Epithelial cell of esophagus (primary cell): ENCODE measurements around the gene C11orf16.
"Not testable (repeated sequence)": the region's sequence is repeated elsewhere in the genome, so short reads cannot be mapped to it uniquely, and the experiment has no call there.

Source experiments
- DNase-seq: peaks from one replicate; pipeline ENCODE4 v3.0.0; 2010; ENCODE audit warnings: low read depth
- H3K4me3 ChIP-seq: 2 replicates; pipeline ENCODE4 v1.5.1; 2011; ENCODE audit warnings: mild to moderate bottlenecking, low read length, control low read depth
- TF ChIP-seq, protein P1 (sequence below): IDR thresholded peaks from 2 replicates; pipeline ENCODE4 v1.5.1; 2011; ENCODE audit warnings: low read depth, mild to moderate bottlenecking, low read length, control low read depth, inconsistent platforms; ENCODE audit not compliant: insufficient read depth; ENCODE audit errors: missing control alignments

Gene C11orf16, protein sequence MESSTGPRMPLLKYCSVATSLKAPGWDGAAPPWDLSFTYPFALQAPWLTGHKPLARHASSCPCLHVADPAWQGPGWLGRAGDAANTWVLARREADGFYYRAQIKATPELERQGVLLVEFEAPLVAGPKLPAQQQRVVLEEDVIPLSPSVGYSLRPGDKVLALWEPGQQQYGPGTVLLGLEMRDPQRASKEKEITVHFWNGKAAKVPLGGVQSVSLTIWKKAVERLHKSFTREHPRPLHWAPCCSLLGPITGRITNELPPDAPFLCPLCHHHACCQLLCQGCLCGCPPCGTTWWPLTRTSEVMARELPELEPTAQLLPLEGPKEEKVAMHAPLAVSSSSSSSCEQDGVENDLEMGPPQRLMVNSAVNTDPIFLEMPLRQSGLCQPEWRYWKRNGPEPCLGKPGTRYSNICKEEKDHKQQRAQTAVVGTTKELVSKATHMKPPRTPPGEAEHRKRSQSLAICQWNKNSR

DNA sequence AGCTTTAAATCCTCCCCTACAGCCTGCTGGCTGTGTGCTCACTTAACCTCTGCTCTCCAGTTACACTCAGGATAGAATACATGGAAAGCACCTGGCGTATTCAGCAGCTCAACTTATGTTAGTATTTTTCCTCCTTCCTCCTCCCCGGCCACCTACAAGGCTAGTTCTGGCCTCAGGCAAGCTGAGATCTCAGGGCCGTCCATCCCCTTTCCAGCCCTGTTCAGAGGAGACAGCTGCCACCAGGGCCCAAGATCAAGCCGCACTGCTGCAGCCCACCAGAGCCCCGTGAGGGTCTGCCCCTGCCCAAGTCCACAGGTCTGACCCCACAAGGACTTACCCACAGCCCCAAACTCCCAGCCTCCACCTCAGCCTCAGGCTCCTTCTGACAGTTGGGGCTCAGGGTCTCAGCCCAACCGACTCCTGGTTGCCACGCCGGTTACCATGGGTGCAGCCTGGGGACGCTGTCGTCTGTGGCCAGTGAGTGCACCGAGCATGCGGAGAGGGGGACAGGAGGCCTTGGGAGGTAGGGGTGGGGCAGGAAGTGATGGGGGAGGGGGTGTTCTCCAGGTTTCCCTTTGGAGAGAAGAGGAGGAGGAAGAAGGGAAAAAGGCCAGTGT lies at the start of gene C11orf16:
C11orf16 (minus strand) TSS at position 384 of the 617 bp plus-strand sequence. CDS start 639 bp downstream, outside the sequence.
- TF ChIP-seq, protein P1, sequence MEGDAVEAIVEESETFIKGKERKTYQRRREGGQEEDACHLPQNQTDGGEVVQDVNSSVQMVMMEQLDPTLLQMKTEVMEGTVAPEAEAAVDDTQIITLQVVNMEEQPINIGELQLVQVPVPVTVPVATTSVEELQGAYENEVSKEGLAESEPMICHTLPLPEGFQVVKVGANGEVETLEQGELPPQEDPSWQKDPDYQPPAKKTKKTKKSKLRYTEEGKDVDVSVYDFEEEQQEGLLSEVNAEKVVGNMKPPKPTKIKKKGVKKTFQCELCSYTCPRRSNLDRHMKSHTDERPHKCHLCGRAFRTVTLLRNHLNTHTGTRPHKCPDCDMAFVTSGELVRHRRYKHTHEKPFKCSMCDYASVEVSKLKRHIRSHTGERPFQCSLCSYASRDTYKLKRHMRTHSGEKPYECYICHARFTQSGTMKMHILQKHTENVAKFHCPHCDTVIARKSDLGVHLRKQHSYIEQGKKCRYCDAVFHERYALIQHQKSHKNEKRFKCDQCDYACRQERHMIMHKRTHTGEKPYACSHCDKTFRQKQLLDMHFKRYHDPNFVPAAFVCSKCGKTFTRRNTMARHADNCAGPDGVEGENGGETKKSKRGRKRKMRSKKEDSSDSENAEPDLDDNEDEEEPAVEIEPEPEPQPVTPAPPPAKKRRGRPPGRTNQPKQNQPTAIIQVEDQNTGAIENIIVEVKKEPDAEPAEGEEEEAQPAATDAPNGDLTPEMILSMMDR, result no peak
- H3K4me3 ChIP-seq, result no peak within 1 kb of the TSS
- DNase-seq, result no peak

DNA sequence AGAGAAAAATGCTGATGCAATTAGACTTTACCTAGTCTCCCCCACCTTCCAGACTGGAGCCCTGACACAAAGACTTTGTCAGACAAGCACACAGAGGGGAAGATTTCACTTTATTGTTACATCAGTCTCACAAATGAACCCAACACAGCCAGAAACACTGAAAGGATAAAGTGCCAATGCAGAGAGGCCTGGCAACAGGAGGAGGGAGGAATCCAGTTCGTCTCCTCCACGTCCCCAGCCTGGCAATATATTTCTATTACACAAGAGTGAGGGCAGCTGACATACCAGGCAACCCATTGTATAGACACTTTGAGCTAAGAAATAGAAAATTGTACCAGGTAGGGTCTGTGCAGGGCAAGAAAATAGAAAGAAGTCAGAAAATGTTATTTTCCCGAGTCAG lies 47.7 kb upstream of the C11orf16 start:
- H3K4me3 ChIP-seq, result no peak overlapping the region
- TF ChIP-seq, protein P1, result no peak
- DNase-seq, result no peak

DNA sequence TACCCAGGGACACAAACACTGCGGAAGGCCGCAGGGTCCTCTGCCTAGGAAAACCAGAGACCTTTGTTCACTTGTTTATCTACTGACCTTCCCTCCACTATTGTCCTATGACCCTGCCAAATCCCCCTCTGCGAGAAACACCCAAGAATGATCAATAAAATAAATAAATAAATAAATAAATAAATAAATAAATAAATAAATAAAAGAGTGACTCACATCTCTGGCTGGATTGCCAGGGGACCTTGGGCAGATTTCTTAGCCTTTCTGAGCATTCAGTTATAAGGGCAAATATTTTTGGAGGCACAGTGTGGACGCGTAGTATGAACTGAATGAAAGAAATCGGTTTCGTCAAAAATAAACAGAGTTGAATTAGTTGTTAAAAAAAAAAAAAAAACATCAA lies 46.6 kb upstream of the C11orf16 start:
- DNase-seq, H3K4me3 ChIP-seq: not testable (repeated sequence)

DNA sequence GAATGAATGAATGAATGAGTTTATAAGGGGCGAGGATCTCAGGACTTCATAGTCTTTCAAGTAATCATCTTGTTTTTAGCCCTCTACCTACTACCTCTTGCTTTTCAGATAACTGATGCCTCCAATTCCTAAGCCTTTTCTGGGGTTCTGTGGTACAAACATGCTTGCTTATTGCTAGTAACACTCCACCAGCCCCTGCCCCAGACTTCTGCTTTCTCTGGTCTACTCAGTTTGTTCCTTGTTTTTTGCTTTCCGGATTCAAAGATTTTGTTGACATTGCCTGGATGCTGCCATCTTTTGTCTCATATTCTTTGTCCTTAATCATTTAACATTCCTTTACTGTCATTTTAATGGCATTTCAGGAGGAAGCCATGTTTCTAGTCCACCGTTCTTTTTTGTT lies 40.4 kb upstream of the C11orf16 start:
- no peak for DNase-seq
- no peak overlapping the region for H3K4me3 ChIP-seq
- TF ChIP-seq, protein P1, result no peak

DNA sequence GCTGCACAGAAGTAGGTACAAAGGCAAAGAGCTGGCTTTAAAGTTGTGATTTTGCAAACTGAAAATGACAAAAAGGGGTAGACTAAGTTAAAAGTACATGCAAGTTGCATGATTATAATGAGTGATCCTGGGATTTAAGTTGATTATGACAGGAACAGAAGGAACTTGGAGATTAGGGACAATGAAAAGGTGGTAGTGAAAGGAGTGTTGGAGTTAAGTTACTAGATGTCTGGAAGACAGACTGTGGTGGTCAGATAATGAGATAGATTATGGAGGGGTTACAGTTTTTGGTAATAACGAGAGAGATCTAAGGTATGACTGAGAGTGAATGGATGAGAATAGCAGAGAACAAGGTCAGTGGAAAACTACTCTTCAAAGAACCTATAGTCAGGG lies 39.2 kb upstream of the C11orf16 start:
- TF ChIP-seq, protein P1, result no peak
- no peak overlapping the region for H3K4me3 ChIP-seq
- DNase-seq, result no peak

DNA sequence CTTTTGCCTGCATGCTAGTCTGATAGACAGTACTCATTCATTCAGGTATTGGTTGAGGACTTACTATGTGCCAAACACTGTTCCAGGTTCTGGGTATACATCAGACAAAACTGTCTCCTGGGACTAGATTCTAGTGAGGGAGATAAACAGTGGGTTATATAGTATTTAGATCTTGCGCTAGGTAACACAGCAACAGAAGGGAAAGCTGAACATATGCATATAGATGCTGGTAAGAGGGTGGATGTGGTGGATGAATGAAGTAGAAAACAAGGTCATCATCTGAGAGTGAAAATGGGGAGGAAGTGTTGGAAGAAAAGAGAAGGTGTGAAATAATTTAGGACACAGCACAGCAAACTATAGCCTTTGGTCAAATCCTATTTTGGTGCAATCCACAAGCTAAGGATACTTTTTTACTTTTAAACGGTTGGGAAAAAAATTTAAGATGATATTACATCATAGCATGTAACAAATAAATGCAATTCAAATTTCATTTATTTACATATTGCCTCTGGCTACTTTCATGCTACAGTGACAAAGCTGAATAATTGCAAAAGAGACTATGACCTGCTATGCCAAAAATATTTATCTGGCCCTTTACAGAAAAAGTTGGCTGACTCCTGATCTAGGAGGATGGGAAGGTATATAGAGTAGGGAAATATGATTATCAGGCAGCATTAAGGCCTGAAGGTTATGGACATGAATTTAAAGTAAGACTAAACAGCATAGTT lies 38.6 kb upstream of the C11orf16 start:
- no peak overlapping the region for H3K4me3 ChIP-seq
- TF ChIP-seq, protein P1, result no peak
- no peak for DNase-seq

DNA sequence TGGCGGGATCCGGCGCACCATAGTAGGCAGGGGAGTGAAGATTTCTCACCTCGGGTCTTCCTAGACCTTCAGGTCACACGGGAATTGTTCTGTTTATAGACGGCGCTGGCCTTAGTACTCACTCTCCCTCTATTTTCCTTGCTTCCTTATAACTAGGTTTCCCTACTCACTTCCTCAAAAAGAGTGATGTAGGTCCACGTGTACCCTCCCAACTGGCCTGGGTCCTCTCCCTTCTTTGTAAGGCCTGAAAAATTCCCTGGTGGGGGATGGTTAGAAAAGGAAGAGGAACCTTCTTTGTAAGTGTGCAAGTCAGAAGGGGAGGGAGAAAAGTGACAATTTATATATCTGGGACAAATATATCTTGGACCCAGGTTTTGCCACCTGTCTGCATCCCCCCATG lies 34.4 kb upstream of the C11orf16 start:
- TF ChIP-seq, protein P1, result no peak
- no peak overlapping the region for H3K4me3 ChIP-seq
- DNase-seq, result no peak
